CD8-positive, alpha-beta memory T cell (primary cell): ENCODE results near the gene PLA2G4D. TPM values are rescaled to one million over a fixed set of nuclear protein-coding genes. Genes with fewer than 3 reads are reported as not detected.

Experiments used
- CTCF ChIA-PET: fragments of 350-600 bp; sonication (Branson Sonifier 250); formaldehyde crosslinking; loops from one replicate; lab custom pipeline; 2021; ENCODE audit warnings: antibody characterized with exemption; lab: Charles Lee
- POLR2A ChIA-PET: fragments of 350-600 bp; sonication (Branson Sonifier 250); formaldehyde crosslinking; loops from one replicate; lab custom pipeline; 2021; ENCODE audit warnings: antibody characterized with exemption; lab: Charles Lee
- DNase-seq, 5 donors: peaks; one replicate each; pipeline versions ENCODE4 v3.0.0 to v3.0.0-alpha.2; 2020 to 2022; ENCODE audit warnings: mixed read lengths in 1 of 5
- H3K27ac ChIP-seq: one replicate; pipeline ENCODE4 v1.7.0; 2013; ENCODE audit warnings: low read depth, mild to moderate bottlenecking, low read length, moderate library complexity
- H3K27me3 ChIP-seq: 2 replicates; pipeline ENCODE4 v1.7.0; 2013; ENCODE audit warnings: low read length, mild to moderate bottlenecking; ENCODE audit not compliant: insufficient read depth, poor library complexity, severe bottlenecking
- H3K36me3 ChIP-seq: 2 replicates; pipeline ENCODE4 v1.7.0; 2013; ENCODE audit warnings: mild to moderate bottlenecking, low read length, moderate library complexity; ENCODE audit not compliant: insufficient read depth
- H3K4me1 ChIP-seq: 2 replicates; pipeline ENCODE4 v1.7.0; 2013; ENCODE audit warnings: mild to moderate bottlenecking, low read length, moderate library complexity; ENCODE audit not compliant: insufficient read depth
- H3K4me3 ChIP-seq: 2 replicates; pipeline ENCODE4 v1.7.0; 2013; ENCODE audit warnings: mild to moderate bottlenecking, low read length
- H3K9me3 ChIP-seq: 2 replicates; pipeline ENCODE4 v1.7.0; 2013; ENCODE audit warnings: mild to moderate bottlenecking, low read length
- H3K27ac Mint-ChIP-seq, 8 donors: one replicate each; pipeline ENCODE4 v1.8.0; 2020 to 2021; ENCODE audit warnings: mixed read lengths in 8 of 8, mild to moderate bottlenecking in 6 of 8, inconsistent platforms in 3 of 8, moderate library complexity in 3 of 8
- H3K27me3 Mint-ChIP-seq, 2 donors: one replicate each; pipeline ENCODE4 v1.8.0; 2020 to 2021; ENCODE audit warnings: mixed read lengths in 2 of 2, mild to moderate bottlenecking in 1 of 2, moderate library complexity in 1 of 2
- H3K36me3 Mint-ChIP-seq, 3 donors: one replicate each; pipeline ENCODE4 v1.8.0; 2020 to 2021; ENCODE audit warnings: mixed read lengths in 3 of 3, inconsistent platforms in 1 of 3, mild to moderate bottlenecking in 1 of 3
- H3K4me1 Mint-ChIP-seq, 3 donors: one replicate each; pipeline ENCODE4 v1.8.0; 2020 to 2021; ENCODE audit warnings: mixed read lengths in 3 of 3, inconsistent platforms in 1 of 3, mild to moderate bottlenecking in 1 of 3
- H3K4me3 Mint-ChIP-seq, 7 donors: one replicate each; pipeline ENCODE4 v1.8.0; 2020 to 2021; ENCODE audit warnings: mixed read lengths in 7 of 7, mild to moderate bottlenecking in 6 of 7, moderate library complexity in 4 of 7, inconsistent platforms in 2 of 7
- H3K9me3 Mint-ChIP-seq, 5 donors: one replicate each; pipeline ENCODE4 v1.8.0; 2020 to 2022; ENCODE audit warnings: mixed read lengths in 5 of 5, mild to moderate bottlenecking in 3 of 5, moderate library complexity in 2 of 5, inconsistent platforms in 1 of 5
- polyA plus RNA-seq: library from polyadenylated mRNA; unstranded; fragments of 300-500 nt; fragmentation: Illumina TruSeq; gene quantifications from one replicate; pipeline ENCODE4 v1.2.3, GENCODE V29; 2021
- total RNA-seq, 2 experiments: library from RNA; stranded (reverse); gene quantifications; one replicate each; pipeline ENCODE4 v1.2.3, GENCODE V29; 2021

The PLA2G4D gene
- total and polyA plus RNA-seq, 3 experiments from 2014 or later: not detected

DNA sequence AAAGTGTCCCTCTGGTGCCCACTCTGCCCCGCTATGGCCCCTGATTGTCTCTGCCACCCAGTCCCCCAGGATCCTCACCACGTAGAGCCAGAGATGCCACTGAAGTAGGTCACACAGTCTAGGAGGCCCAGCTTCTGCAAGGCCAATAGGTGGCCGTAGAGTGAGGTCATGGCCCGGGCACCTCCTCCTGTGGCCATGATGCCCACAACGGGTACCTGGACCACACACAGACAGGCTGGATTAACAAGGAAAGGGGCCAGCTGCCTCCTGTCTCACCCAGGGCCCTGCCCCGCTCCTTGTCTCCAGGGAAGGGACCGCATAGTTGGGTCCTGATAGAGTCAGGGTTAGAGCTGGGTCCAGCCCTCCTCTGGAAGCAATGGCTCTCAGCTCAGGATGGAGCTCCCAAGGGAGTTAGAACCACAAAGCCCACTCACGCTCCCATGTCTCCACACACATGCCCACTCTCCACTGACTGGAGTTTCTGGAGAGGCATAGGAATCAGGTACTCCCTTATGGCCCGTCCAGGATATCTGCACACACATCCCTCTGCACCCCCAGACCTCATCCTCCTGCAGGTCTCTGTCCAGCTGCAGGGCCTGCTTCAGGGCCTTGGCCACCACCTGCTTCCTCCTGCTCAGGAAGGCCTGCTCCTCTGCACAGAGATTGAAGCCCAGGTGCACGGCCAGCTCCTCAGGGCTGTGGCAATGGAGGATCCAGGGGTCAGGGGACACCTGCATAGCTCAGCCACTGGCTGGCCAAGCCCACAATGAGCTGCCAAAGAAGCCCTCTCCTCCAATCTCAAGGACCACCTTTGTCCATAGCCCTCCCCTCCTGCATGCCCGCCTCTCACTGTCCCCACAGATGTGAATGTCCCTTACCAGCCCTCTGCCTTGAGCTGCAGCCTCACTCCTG, 13.2 kb downstream of the PLA2G4D start:
- H3K36me3 ChIP-seq: no peaks in the 10 kb centered on the region
- H3K4me3 ChIP-seq: no peak overlapping the region
- CTCF ChIA-PET: interaction anchor here (1.6 kb wide), 1 partner anchor 92 kb away, joined by 5 read pairs; no protein-coding TSS in a partner anchor
- no peaks in the 10 kb centered on the region for H3K9me3 Mint-ChIP-seq
- H3K4me1 ChIP-seq: peaks cover 8% of the 10 kb centered on the region
- H3K4me1 Mint-ChIP-seq: peaks cover 0 to 9% (median 4%) of the 10 kb centered on the region in 3 donors
- peaks cover 7 to 16% of the 10 kb centered on the region in 2 donors for H3K27me3 Mint-ChIP-seq
- POLR2A ChIA-PET: no interaction called here
- H3K27me3 ChIP-seq: peaks cover 4% of the 10 kb centered on the region
- H3K4me3 Mint-ChIP-seq: no peak overlapping the region
- peak overlapping the region in 1 of 8 donors; percentile 98 for H3K27ac Mint-ChIP-seq
- DNase-seq: no peak
- no peaks in the 10 kb centered on the region for H3K36me3 Mint-ChIP-seq
- no peaks in the 10 kb centered on the region for H3K9me3 ChIP-seq
- H3K27ac ChIP-seq: no peak overlapping the region

- H3K27ac ChIP-seq: no peak overlapping the region
- DNase-seq: no peak
- POLR2A ChIA-PET: no interaction called here
- no peaks in the 10 kb centered on the region for H3K36me3 ChIP-seq
- peaks cover 4% of the 10 kb centered on the region for H3K27me3 ChIP-seq
- no peak overlapping the region for H3K4me3 ChIP-seq
- Mint-ChIP-seq H3K36me3 (no peaks in the 10 kb centered on the region), H3K4me3 (no peak overlapping the region), H3K4me1 (peaks cover 0 to 9% (median 4%) of the 10 kb centered on the region in 3 donors), H3K27ac (no peak overlapping the region), H3K9me3 (no peaks in the 10 kb centered on the region), H3K27me3 (peaks cover 7 to 16% of the 10 kb centered on the region in 2 donors)
- H3K4me1 ChIP-seq: peaks cover 8% of the 10 kb centered on the region
- H3K9me3 ChIP-seq: no peaks in the 10 kb centered on the region
- CTCF ChIA-PET: interaction anchor here (1.6 kb wide), 1 partner anchor 91 kb away, joined by 5 read pairs; no protein-coding TSS in a partner anchor
Observed at GRCh38 chr15:42080186-42080918, 14.0 kb downstream of the PLA2G4D start.

DNA sequence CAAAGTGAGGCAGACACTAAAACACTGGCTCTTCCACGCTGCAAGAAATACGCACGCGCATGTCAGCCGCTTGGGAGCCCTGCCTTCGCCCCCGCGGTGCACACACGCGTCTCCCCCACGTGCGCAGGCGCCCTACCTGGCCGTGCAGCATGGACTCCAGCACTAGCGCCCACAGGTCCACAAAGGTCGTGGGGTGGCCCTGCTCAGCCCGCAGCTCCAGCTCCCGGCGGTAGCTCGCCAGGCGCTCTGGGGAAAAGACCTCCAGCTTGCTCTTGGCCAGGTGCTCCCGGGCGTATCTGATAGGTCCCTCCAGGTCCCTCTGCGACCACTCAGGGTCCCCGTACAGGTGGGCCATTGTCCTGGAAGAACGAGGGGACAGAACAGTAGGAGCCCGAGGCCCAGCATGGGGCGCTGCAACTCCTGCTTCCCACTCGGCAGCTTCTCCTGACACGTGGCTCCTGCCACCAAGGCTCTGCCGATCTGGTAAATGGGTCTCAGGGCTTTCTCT, 14.9 kb downstream of the PLA2G4D start:
- Histone ChIP-seq H3K27me3 (peaks cover under 1% of the 10 kb centered on the region), H3K4me3 (no peak overlapping the region), H3K9me3 (no peaks in the 10 kb centered on the region), H3K36me3 (no peaks in the 10 kb centered on the region), H3K27ac (no peak overlapping the region), H3K4me1 (peaks cover 4% of the 10 kb centered on the region)
- ChIA-PET CTCF (no interaction called here), POLR2A (no interaction called here)
- Mint-ChIP-seq H3K36me3 (no peaks in the 10 kb centered on the region), H3K27ac (no peak overlapping the region), H3K27me3 (peaks cover 7 to 14% of the 10 kb centered on the region in 2 donors), H3K4me3 (no peak overlapping the region), H3K4me1 (peaks cover 0 to 4% (median 4%) of the 10 kb centered on the region in 3 donors), H3K9me3 (no peaks in the 10 kb centered on the region)
- no peak for DNase-seq

DNA sequence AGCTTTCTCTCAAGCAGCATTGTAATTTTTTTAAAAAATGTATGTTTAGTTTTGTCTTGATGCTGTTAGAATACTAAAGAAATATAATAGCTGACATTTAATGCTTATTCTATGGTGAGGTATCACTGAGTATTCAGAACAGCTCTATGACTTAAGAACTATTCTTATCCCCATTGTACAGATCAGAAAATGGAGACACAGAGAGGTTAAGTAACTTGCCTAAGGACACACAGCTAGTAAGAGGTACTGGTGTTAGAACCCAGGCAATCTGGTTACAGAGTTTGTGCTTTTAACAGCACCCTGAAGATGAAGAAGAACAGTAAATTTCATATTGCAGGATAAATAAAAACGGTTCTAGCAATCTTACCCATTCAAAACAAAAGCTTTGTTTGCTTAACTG, 15.5 kb downstream of the PLA2G4D start:
- CTCF ChIA-PET: no interaction called here

GRCh38 chr15:42077689-42078088, 16.7 kb downstream of the PLA2G4D start:
- Mint-ChIP-seq H3K27me3 (peaks cover 6% of the 10 kb centered on the region in 2 donors), H3K36me3 (no peaks in the 10 kb centered on the region), H3K4me3 (no peak overlapping the region), H3K9me3 (no peaks in the 10 kb centered on the region), H3K27ac (peak overlapping the region in 1 of 8 donors; percentile 81), H3K4me1 (no peaks in the 10 kb centered on the region)
- no peak for DNase-seq
- H3K9me3 ChIP-seq: no peaks in the 10 kb centered on the region
- POLR2A ChIA-PET: interaction anchor here (0.7 kb wide), 1 partner anchor 410 kb away, joined by 4 read pairs; no protein-coding TSS in a partner anchor
- H3K27me3 ChIP-seq: no peaks in the 10 kb centered on the region
- CTCF ChIA-PET: no interaction called here
- no peak overlapping the region for H3K4me3 ChIP-seq
- no peak overlapping the region for H3K27ac ChIP-seq
- H3K36me3 ChIP-seq: no peaks in the 10 kb centered on the region
- H3K4me1 ChIP-seq: no peaks in the 10 kb centered on the region

More for the DNA sequence above, 15.5 kb downstream of the PLA2G4D start:
- Histone ChIP-seq H3K4me3 (no peak overlapping the region), H3K36me3 (no peaks in the 10 kb centered on the region), H3K27ac (no peak overlapping the region), H3K4me1 (no peaks in the 10 kb centered on the region), H3K27me3 (no peaks in the 10 kb centered on the region), H3K9me3 (no peaks in the 10 kb centered on the region)
- H3K4me3 Mint-ChIP-seq: no peak overlapping the region
- POLR2A ChIA-PET: no interaction called here
- no peak for DNase-seq
- no peaks in the 10 kb centered on the region for H3K36me3 Mint-ChIP-seq
- peaks cover 7 to 8% of the 10 kb centered on the region in 2 donors for H3K27me3 Mint-ChIP-seq
- H3K4me1 Mint-ChIP-seq: no peaks in the 10 kb centered on the region
- H3K27ac Mint-ChIP-seq: no peak overlapping the region
- H3K9me3 Mint-ChIP-seq: no peaks in the 10 kb centered on the region

DNA sequence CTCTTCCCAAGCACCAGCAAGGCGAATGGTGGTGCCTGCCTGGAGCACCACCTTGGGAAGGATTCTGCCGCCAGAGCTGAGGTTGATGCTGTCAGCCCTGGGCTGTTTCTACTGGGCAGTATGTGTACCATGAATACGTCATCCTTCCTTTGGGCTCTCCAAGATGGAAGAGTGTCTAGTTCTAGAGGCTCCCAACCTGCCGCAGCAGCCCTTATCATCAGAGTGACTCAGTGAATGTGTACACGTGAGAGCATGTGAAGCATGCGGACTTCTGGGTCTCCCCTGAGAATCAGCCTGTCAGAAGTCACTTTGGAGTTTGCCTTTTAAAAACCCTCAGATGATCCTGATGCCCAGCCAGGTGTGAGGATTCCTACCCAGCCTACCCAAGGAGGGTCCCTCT, 20.9 kb downstream of the PLA2G4D start:
- ChIA-PET POLR2A (no interaction called here), CTCF (interaction anchor here (1.0 to 1.3 kb wide), 2 partner anchors 9 to 11 kb away, joined by 3 read pairs; no protein-coding TSS in a partner anchor)
- Mint-ChIP-seq H3K27me3 (peaks cover 4 to 5% of the 10 kb centered on the region in 2 donors), H3K4me1 (no peaks in the 10 kb centered on the region), H3K9me3 (no peaks in the 10 kb centered on the region), H3K27ac (no peak overlapping the region), H3K36me3 (no peaks in the 10 kb centered on the region), H3K4me3 (no peak overlapping the region)
- no peaks in the 10 kb centered on the region for H3K27me3 ChIP-seq
- no peak overlapping the region for H3K27ac ChIP-seq
- H3K4me1 ChIP-seq: no peaks in the 10 kb centered on the region
- H3K9me3 ChIP-seq: no peaks in the 10 kb centered on the region
- H3K36me3 ChIP-seq: no peaks in the 10 kb centered on the region
- no peak for DNase-seq
- H3K4me3 ChIP-seq: no peak overlapping the region

GRCh38 chr15:42072141-42072685, 22.1 kb downstream of the PLA2G4D start:
- Histone ChIP-seq H3K27me3 (no peaks in the 10 kb centered on the region), H3K27ac (no peak overlapping the region), H3K36me3 (no peaks in the 10 kb centered on the region), H3K4me3 (no peak overlapping the region), H3K4me1 (no peaks in the 10 kb centered on the region), H3K9me3 (no peaks in the 10 kb centered on the region)
- H3K27ac Mint-ChIP-seq: no peak overlapping the region
- no peak for DNase-seq
- peaks cover 0 to 5% (median 3%) of the 10 kb centered on the region in 5 donors for H3K9me3 Mint-ChIP-seq
- H3K4me3 Mint-ChIP-seq: no peak overlapping the region
- peaks cover 6 to 11% of the 10 kb centered on the region in 2 donors for H3K27me3 Mint-ChIP-seq
- CTCF ChIA-PET: interaction anchor here (2.3 to 2.6 kb wide), 2 partner anchors 11 to 12 kb away, joined by 7 to 8 read pairs; no protein-coding TSS in a partner anchor
- POLR2A ChIA-PET: no interaction called here
- H3K36me3 Mint-ChIP-seq: no peaks in the 10 kb centered on the region
- H3K4me1 Mint-ChIP-seq: no peaks in the 10 kb centered on the region
